ENCODE results near the gene TCF12. TPM values are rescaled to one million over a fixed set of nuclear protein-coding genes. Genes with fewer than 3 reads are reported as not detected.

TCF12 gene
- total RNA-seq, 1 donor from 2014 or later: 149 TPM

DNA sequence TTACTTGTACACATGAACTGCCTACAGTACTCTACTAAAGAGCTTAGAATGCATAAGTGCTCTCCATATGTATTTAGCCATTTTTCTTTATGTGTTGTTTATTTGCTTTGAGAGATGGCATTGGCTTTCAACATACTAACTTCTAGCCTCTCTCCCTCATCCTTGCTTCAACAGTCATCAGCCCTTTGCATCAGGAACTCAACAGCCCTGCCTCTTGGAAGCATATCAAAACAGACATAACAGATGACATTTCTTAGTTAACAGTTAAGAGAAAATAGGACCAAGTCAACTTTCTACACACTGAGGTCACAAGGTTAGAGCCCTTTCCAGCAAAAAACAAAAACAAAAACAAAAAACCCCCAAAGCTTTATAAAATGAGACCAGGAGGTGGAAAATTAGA is 145.6 kb downstream of the TCF12 start:
- peaks cover 3% of the 10 kb centered on the region for H3K4me1 Mint-ChIP-seq
- peaks cover 94% of the 10 kb centered on the region for H3K79me2 ChIP-seq (ENCODE audit: low read depth)

DNA sequence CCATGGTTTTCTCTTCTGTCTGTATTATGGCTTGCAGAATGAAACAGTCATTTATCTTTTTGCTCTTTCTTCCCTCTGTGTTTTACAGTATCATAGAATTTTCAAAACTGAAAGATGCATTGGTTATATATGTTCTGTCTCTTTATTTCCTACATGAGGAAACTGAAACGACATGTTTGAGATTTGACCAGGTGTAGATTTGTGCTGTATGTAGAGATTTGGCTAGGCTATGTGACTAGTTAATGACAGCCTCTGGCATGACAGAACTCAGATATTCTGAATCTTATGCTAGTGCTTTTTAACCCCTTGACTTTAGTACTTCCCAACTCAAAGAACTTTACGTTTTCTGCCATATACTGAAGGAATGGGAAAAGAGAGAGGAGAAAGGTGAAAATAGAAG is 151.0 kb downstream of the TCF12 start:
- H3K4me3 Mint-ChIP-seq: no peak overlapping the region
- Histone ChIP-seq H3K27ac (no peak overlapping the region), H3F3A (ENCODE audit: low read depth) (no peaks in the 10 kb centered on the region), H3K9ac (no peak overlapping the region), H3K4me2 (no peak overlapping the region), H3K27me3 (no peaks in the 10 kb centered on the region), H3K36me3 (no peaks in the 10 kb centered on the region), H3K4me1 (peaks cover 16% of the 10 kb centered on the region), H2AFZ (replicated peaks) (no peak overlapping the region), H4K20me1 (ENCODE audit: low read depth) (peaks cover 10% of the 10 kb centered on the region), H3K9me3 (ENCODE audit: low read depth) (no peaks in the 10 kb centered on the region), H3K79me2 (ENCODE audit: low read depth) (peaks cover 94% of the 10 kb centered on the region), H3K4me3 (no peak overlapping the region)
- H3K36me3 Mint-ChIP-seq: peaks cover 8% of the 10 kb centered on the region
- no peak overlapping the region for H3K27ac Mint-ChIP-seq
- DNase-seq (ENCODE audit: low spot score): no peak
- no peaks in the 10 kb centered on the region for H3K27me3 Mint-ChIP-seq (ENCODE audit: insufficient read depth, low read depth)
- no peak for TF ChIP-seq EZH2phosphoT487 (IDR thresholded peaks at IDR 0.05)
- TF ChIP-seq EZH2 (IDR thresholded peaks at IDR 0.05): no peak
- TF ChIP-seq, protein P1, sequence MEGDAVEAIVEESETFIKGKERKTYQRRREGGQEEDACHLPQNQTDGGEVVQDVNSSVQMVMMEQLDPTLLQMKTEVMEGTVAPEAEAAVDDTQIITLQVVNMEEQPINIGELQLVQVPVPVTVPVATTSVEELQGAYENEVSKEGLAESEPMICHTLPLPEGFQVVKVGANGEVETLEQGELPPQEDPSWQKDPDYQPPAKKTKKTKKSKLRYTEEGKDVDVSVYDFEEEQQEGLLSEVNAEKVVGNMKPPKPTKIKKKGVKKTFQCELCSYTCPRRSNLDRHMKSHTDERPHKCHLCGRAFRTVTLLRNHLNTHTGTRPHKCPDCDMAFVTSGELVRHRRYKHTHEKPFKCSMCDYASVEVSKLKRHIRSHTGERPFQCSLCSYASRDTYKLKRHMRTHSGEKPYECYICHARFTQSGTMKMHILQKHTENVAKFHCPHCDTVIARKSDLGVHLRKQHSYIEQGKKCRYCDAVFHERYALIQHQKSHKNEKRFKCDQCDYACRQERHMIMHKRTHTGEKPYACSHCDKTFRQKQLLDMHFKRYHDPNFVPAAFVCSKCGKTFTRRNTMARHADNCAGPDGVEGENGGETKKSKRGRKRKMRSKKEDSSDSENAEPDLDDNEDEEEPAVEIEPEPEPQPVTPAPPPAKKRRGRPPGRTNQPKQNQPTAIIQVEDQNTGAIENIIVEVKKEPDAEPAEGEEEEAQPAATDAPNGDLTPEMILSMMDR (IDR thresholded peaks at IDR 0.05): no peak
- H3K4me1 Mint-ChIP-seq: peaks cover 4% of the 10 kb centered on the region
- H3K9me3 Mint-ChIP-seq: no peaks in the 10 kb centered on the region

More for the DNA sequence above, 145.6 kb downstream of the TCF12 start:
- H3K36me3 ChIP-seq: no peaks in the 10 kb centered on the region
- Mint-ChIP-seq H3K4me3 (no peak overlapping the region), H3K27me3 (ENCODE audit: insufficient read depth, low read depth) (no peaks in the 10 kb centered on the region), H3K9me3 (no peaks in the 10 kb centered on the region), H3K27ac (no peak overlapping the region), H3K36me3 (peaks cover 15% of the 10 kb centered on the region)
- TF ChIP-seq, protein P1 (IDR thresholded peaks at IDR 0.05): no peak
- no peak for TF ChIP-seq EZH2phosphoT487 (IDR thresholded peaks at IDR 0.05)
- TF ChIP-seq EZH2 (IDR thresholded peaks at IDR 0.05): no peak
- H3K9ac ChIP-seq: no peak overlapping the region
- no peak overlapping the region for H3K4me2 ChIP-seq
- H2AFZ ChIP-seq (replicated peaks): no peak overlapping the region
- no peaks in the 10 kb centered on the region for H3K27me3 ChIP-seq
- no peaks in the 10 kb centered on the region for H3K9me3 ChIP-seq (ENCODE audit: low read depth)
- H3F3A ChIP-seq (ENCODE audit: low read depth): no peaks in the 10 kb centered on the region
- H3K4me1 ChIP-seq: peaks cover 7% of the 10 kb centered on the region
- peak overlapping the region; percentile 22 for H3K27ac ChIP-seq
- no peak for DNase-seq (ENCODE audit: low spot score)
- H3K4me3 ChIP-seq: no peak overlapping the region
- peaks cover 26% of the 10 kb centered on the region for H4K20me1 ChIP-seq (ENCODE audit: low read depth)

DNA sequence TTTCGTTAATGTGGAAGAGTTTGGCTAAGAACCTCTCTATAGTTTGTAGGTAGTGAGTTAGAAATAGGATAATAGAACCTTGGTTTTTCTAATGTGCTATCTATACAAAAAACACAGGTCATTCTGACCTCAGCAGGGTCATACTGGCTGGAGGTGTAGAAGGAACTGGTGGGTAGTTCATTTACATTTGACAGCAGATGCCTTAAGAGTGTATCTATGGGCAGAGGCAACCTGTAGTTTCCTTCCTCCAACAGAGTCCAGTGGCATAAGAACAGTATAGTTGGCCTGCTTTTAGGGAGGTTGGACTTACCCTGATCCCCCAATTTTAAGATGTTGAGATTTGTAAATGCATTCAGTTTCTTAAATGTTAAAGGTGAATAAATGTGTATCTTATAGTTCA is 152.2 kb downstream of the TCF12 start:
- Mint-ChIP-seq H3K4me3 (no peak overlapping the region), H3K27me3 (ENCODE audit: insufficient read depth, low read depth) (no peaks in the 10 kb centered on the region), H3K9me3 (no peaks in the 10 kb centered on the region), H3K4me1 (peaks cover 4% of the 10 kb centered on the region), H3K27ac (no peak overlapping the region), H3K36me3 (peaks cover 5% of the 10 kb centered on the region)
- no peaks in the 10 kb centered on the region for H3F3A ChIP-seq (ENCODE audit: low read depth)
- no peak overlapping the region for H3K9ac ChIP-seq
- H3K4me2 ChIP-seq: no peak overlapping the region
- H3K36me3 ChIP-seq: no peaks in the 10 kb centered on the region
- H3K4me3 ChIP-seq: no peak overlapping the region
- peaks cover 16% of the 10 kb centered on the region for H3K4me1 ChIP-seq
- no peak overlapping the region for H3K27ac ChIP-seq
- peaks cover 97% of the 10 kb centered on the region for H3K79me2 ChIP-seq (ENCODE audit: low read depth)
- H3K27me3 ChIP-seq: no peaks in the 10 kb centered on the region
- H2AFZ ChIP-seq (replicated peaks): no peak overlapping the region
- DNase-seq (ENCODE audit: low spot score): no peak
- TF ChIP-seq, protein P1 (IDR thresholded peaks at IDR 0.05): no peak
- TF ChIP-seq EZH2phosphoT487 (IDR thresholded peaks at IDR 0.05) (no peak), EZH2 (IDR thresholded peaks at IDR 0.05) (no peak)
- H4K20me1 ChIP-seq (ENCODE audit: low read depth): peaks cover 19% of the 10 kb centered on the region
- H3K9me3 ChIP-seq (ENCODE audit: low read depth): no peaks in the 10 kb centered on the region
